Ovary (tissue), 9 donors: ENCODE results near the gene BLTP3B. TPM values are rescaled to one million over a fixed set of nuclear protein-coding genes. Genes with fewer than 3 reads are reported as not detected.

Source experiments
- DNase-seq, 5 donors: peaks; one replicate each; pipeline ENCODE4 v3.0.0-alpha.2; 2019 to 2020
- H3K27ac ChIP-seq, 2 donors: fragments of 200-600 bp; one replicate each; pipeline versions ENCODE4 v1.5.1 to v1.8.0; 2019 to 2022
- H3K27me3 ChIP-seq: fragments of 200-600 bp; one replicate; pipeline ENCODE4 v1.8.0; 2022
- H3K36me3 ChIP-seq: fragments of 200-600 bp; sonication (generic); one replicate; pipeline ENCODE4 v1.5.1; 2019
- H3K4me1 ChIP-seq: one replicate; pipeline ENCODE4 v1.8.1; 2013; ENCODE audit warnings: mild to moderate bottlenecking, moderate library complexity; ENCODE audit not compliant: insufficient read depth
- H3K4me3 ChIP-seq: fragments of 200-600 bp; sonication (generic); one replicate; pipeline ENCODE4 v1.5.1; 2017
- H3K9me3 ChIP-seq, 2 donors: fragments of 200-600 bp in 1 of 2; sonication (generic) in 1 of 2; one replicate each; pipeline versions ENCODE4 v1.5.1 to v1.8.1; 2013 to 2019; ENCODE audit warnings: mild to moderate bottlenecking in 1 of 2, moderate library complexity in 1 of 2
- EP300 ChIP-seq: sonication (generic); formaldehyde crosslinking; IDR thresholded peaks from one replicate; pipeline ENCODE4 v1.6.1; 2017; ENCODE audit warnings: antibody characterized with exemption
- POLR2A ChIP-seq: fragments of 450-650 bp; IDR thresholded peaks from one replicate; pipeline ENCODE4 v1.6.1; 2017; ENCODE audit warnings: antibody characterized with exemption, mild to moderate bottlenecking, moderate library complexity
- WGBS, 3 donors: extraction: QIAGEN DNeasy Blood & Tissue Kit in 1 of 3; methylation state at CpG; one replicate each; pipeline versions ENCODE4 v1.1.5 to v1.1.7; 2013 to 2017; 5-methylcytosine and 5-hydroxymethylcytosine counted together
- intact Hi-C, 4 donors: fragments of 100-400 bp; cut with DNase I; formaldehyde crosslinking; loops; one replicate each; pipeline versions ENCODE4 v1.11.0 to v1.15.1; 2022 to 2023
- polyA plus RNA-seq, 2 donors: library from polyadenylated mRNA; stranded (reverse); fragments of 200-250 nt in 1 of 2; fragments of 350-450 nt in 1 of 2; fragmentation: Illumina TruSeq in 1 of 2; extraction: RNeasy Lipid Tissue Mini Kit (QIAGEN cat#74804) in 1 of 2; gene quantifications; one replicate each; pipeline ENCODE4 v1.2.3, GENCODE V29; 2013 to 2014
- total RNA-seq, 7 donors: library from RNA; depleted of rRNA in 2 of 7; stranded (reverse); fragments of >200 nt in 2 of 7; fragmentation: NEBNext Ultra II Directional in 3 of 7; extraction: Animal tissue kit (Norgen Biotek cat#: 25700) in 3 of 7; gene quantifications; one replicate each; pipeline versions ENCODE4 v1.1.0 to v1.2.4, GENCODE V29; 2016 to 2023
- TF ChIP-seq, protein P1 (sequence below), 3 donors: fragments of 450-650 bp in 2 of 3; fragments of 200-600 bp in 1 of 3; IDR thresholded peaks; one replicate each; pipeline versions ENCODE4 v1.5.1 to v1.8.0; 2016 to 2022; ENCODE audit warnings: antibody characterized with exemption in 3 of 3, mild to moderate bottlenecking in 1 of 3
- donor health status: DM: no; HTN: no; CAD: no; lungs with moderate emphysema.
- donor health status: DM: no; HTN: no; CAD: no.
- donor health status: Bipolar disorder and iron deficiency.
- donor health status: DM: yes; HTN: yes; CAD: no.
- donor health status: DM: no; HTN: no; CAD: no.
- donor health status: DM: yes; HTN: yes; CAD: no.

The BLTP3B gene
- total and polyA plus RNA-seq, 9 donors: 6.5 to 25.6 (median 20.9) TPM

DNA sequence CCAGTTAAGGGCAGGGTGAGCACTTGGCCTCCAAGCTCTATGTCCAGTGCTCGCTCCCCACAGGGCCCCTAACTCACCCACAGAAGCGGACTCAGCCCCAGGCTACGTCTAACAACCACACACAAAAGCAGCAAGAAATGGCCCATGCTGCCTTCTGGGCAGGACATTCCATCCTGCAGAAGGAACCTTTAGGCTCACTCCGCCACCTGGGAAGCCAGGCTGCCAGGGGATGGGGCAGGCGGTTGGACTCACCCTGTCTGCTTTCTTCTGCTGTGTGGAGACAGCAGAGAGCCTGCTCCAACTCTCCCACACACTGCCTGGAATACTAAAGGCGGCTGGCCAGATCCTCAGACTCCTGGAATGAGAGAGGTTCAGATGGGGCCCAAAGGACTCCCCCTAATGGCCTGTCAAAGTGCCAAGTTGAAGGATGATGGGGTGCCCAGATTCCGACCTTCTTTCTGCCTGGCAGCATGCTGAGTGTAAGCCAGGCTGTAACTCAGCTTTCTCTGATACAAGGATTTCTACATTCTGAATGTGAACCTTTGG, 27.7 kb upstream of the BLTP3B start:
- 45 to 57% (median 47%) methylated on average over 7 of the region's 7 CpGs for WGBS, 3 donors
- no peak overlapping the region for H3K4me3 ChIP-seq
- intact Hi-C loops: no loop called here

DNA sequence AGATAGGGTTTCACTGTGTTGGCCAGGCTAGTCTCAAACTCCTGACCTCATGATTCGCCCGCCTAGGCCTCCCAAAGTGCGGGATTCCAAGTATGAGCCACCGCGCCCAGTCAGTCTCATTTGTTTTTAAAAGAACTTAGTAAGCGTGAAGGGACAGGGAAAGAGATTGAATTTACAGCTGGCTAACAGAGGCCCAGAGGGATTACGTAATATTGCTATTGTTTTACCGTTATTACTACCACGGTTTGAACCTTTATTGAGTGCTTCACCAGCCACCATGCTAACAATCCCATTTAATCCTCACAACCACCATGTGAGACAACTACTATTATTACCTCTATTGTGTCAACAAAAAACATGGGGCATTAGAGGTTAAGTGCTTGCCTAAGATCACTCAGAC, 26.7 kb upstream of the BLTP3B start:
- no peaks in the 10 kb centered on the region for H3K9me3 ChIP-seq
- H3K4me1 ChIP-seq: no peaks in the 10 kb centered on the region
- H3K36me3 ChIP-seq: no peaks in the 10 kb centered on the region
- intact Hi-C loops: no loop called here
- 96 to 99% (median 97%) methylated on average over 9 of the region's 9 CpGs for WGBS, 3 donors
- no peak overlapping the region for H3K4me3 ChIP-seq
- TF ChIP-seq EP300 (no peak), POLR2A (no peak)
- TF ChIP-seq, protein P1, sequence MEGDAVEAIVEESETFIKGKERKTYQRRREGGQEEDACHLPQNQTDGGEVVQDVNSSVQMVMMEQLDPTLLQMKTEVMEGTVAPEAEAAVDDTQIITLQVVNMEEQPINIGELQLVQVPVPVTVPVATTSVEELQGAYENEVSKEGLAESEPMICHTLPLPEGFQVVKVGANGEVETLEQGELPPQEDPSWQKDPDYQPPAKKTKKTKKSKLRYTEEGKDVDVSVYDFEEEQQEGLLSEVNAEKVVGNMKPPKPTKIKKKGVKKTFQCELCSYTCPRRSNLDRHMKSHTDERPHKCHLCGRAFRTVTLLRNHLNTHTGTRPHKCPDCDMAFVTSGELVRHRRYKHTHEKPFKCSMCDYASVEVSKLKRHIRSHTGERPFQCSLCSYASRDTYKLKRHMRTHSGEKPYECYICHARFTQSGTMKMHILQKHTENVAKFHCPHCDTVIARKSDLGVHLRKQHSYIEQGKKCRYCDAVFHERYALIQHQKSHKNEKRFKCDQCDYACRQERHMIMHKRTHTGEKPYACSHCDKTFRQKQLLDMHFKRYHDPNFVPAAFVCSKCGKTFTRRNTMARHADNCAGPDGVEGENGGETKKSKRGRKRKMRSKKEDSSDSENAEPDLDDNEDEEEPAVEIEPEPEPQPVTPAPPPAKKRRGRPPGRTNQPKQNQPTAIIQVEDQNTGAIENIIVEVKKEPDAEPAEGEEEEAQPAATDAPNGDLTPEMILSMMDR (IDR thresholded peaks at IDR 0.05): no peak
- H3K27me3 ChIP-seq: no peaks in the 10 kb centered on the region
- no peak for DNase-seq
- H3K27ac ChIP-seq: no peak overlapping the region

More for the DNA sequence above, 27.7 kb upstream of the BLTP3B start:
- H3K4me1 ChIP-seq: no peaks in the 10 kb centered on the region
- TF ChIP-seq POLR2A (no peak), EP300 (no peak)
- TF ChIP-seq, protein P1 (IDR thresholded peaks at IDR 0.05): no peak
- DNase-seq: no peak
- H3K27me3 ChIP-seq: no peaks in the 10 kb centered on the region
- H3K27ac ChIP-seq: no peak overlapping the region
- H3K9me3 ChIP-seq: no peaks in the 10 kb centered on the region
- no peaks in the 10 kb centered on the region for H3K36me3 ChIP-seq

DNA sequence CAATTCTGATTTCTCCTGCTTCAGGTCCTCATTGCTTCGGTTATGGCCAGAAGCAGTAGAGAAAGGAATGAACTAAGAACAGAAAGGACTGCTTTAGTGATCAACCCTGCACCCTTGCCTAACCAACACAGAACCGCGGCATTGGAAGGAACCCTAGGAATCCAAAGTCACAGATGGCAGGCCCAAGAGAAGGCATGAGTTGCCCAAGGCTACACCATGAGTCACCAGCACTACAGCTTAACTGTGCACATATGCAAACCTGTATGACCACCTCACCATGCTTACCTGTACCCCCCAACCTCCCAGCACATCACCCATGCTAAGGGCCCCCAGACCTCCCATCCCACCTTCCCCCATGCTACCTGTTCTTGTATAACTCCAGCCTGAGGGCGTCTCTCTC, 25.9 kb upstream of the BLTP3B start:
- intact Hi-C loops: no loop called here
- Histone ChIP-seq H3K36me3 (no peaks in the 10 kb centered on the region), H3K4me3 (no peak overlapping the region), H3K27ac (no peak overlapping the region), H3K9me3 (no peaks in the 10 kb centered on the region), H3K4me1 (peaks cover 2% of the 10 kb centered on the region), H3K27me3 (no peaks in the 10 kb centered on the region)
- TF ChIP-seq, protein P1 (IDR thresholded peaks at IDR 0.05): no peak
- no peak for TF ChIP-seq POLR2A
- TF ChIP-seq EP300: no peak
- WGBS, 3 donors: 92 to 96% (median 94%) methylated on average over 4 of the region's 4 CpGs
- DNase-seq: no peak

DNA sequence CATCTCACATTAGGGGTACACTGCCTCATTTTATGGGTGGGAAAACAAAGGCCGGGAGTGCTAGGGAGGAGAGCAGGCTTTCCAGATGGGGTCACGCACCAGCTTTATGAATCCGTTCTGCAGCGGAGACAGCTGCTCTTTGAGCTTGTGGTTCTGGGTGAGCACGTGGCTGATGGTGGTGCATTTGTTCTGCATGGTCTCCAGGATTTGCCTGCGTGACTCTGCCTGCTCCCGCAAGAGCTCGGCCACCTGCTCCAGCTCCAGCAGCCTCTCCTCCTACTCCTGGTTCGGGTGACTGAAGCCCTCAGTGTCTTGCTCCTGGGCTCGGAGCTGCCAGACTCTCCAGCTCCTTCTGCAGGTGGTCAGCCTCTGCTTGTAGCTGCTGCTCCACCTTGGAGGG, 23.6 kb upstream of the BLTP3B start:
- TF ChIP-seq POLR2A (no peak), EP300 (no peak)
- TF ChIP-seq, protein P1 (IDR thresholded peaks at IDR 0.05): no peak
- H3K9me3 ChIP-seq: no peaks in the 10 kb centered on the region
- H3K4me1 ChIP-seq: peaks cover 2% of the 10 kb centered on the region
- H3K27me3 ChIP-seq: no peaks in the 10 kb centered on the region
- WGBS, 3 donors: 88 to 94% (median 89%) methylated on average over 10 of the region's 10 CpGs
- intact Hi-C loops: no loop called here
- H3K36me3 ChIP-seq: no peaks in the 10 kb centered on the region
- DNase-seq: no peak
- H3K4me3 ChIP-seq: no peak overlapping the region
- H3K27ac ChIP-seq: no peak overlapping the region
